Fibroblast of the conjunctiva (primary cell): ENCODE results near the gene DMPK.
"Not testable (repeated sequence)": the region's sequence is repeated elsewhere in the genome, so short reads cannot be mapped to it uniquely, and the experiment has no call there.

Experiments
- DNase-seq: peaks from one replicate; pipeline ENCODE4 v3.0.0-alpha.2; 2010; ENCODE audit warnings: low read depth

DMPK gene

GRCh38 chr19:45742969-45743368 is 39.3 kb downstream of the DMPK start:
- DNase-seq, result no peak

GRCh38 chr19:45739498-45740439 is 42.5 kb downstream of the DMPK start:
- no peak for DNase-seq

- DNase-seq, result no peak
These were observed 49.0 kb downstream of the DMPK start, which contains the start of gene MEIOSIN for GRCh38 chr19:45733160-45733810. TSS of gene MEIOSIN (plus strand) at chr19:45733439. CDS start at chr19:45735377, 1,938 bp downstream.

- peak; percentile 98 for DNase-seq
These were observed 51.7 kb downstream of the DMPK start, which contains the start of gene FBXO46 for GRCh38 chr19:45730368-45731288. TSS of gene FBXO46 (minus strand) at chr19:45730896. CDS start at chr19:45713495, 17,401 bp downstream.

- DNase-seq, result no peak
These were observed 52.4 kb downstream of the DMPK start for GRCh38 chr19:45729800-45730290.

GRCh38 chr19:45728683-45729082 is 53.6 kb downstream of the DMPK start:
- DNase-seq, result not testable (repeated sequence)

GRCh38 chr19:45720065-45720464 is 62.2 kb downstream of the DMPK start:
- DNase-seq, result not testable (repeated sequence)
